GM10266 (cell line): ENCODE results near the gene MAGEB5.
"Not testable (repeated sequence)": the region's sequence is repeated elsewhere in the genome, so short reads cannot be mapped to it uniquely, and the experiment has no call there.

Source experiments
- DNase-seq: peaks from one replicate; pipeline ENCODE4 v3.0.0; 2012; ENCODE audit errors: extremely low spot score
- CTCF ChIP-seq: IDR thresholded peaks from 2 replicates; pipeline ENCODE4 v1.5.1; 2012; ENCODE audit warnings: mild to moderate bottlenecking, low read depth; ENCODE audit not compliant: control insufficient read depth, insufficient read depth; ENCODE audit errors: missing control alignments

Gene MAGEB5

GRCh38 chrX:26215869-26216268 lies at the start of gene MAGEB5:
Gene MAGEB5, plus strand, starts transcription at chrX:26216169. Its CDS starts 1,133 bp downstream, at chrX:26217302.
- TF ChIP-seq CTCF = no peak
- DNase-seq = no peak

- no peak for DNase-seq
- TF ChIP-seq CTCF = no peak
These were observed 23.8 kb upstream of the MAGEB5 start, which contains the start of gene MAGEB6 for GRCh38 chrX:26192204-26192603. Gene MAGEB6, plus strand, starts transcription at chrX:26192440. Its CDS starts 1,407 bp downstream, at chrX:26193847.

GRCh38 chrX:26203561-26203960 lies 12.4 kb upstream of the MAGEB5 start:
- TF ChIP-seq CTCF = no peak
- no peak for DNase-seq

GRCh38 chrX:26204717-26205116 lies 11.3 kb upstream of the MAGEB5 start:
- DNase-seq = not testable (repeated sequence)

- no peak for DNase-seq
- TF ChIP-seq CTCF = no peak
These were observed 8.0 kb upstream of the MAGEB5 start for GRCh38 chrX:26208012-26208411.

- no peak for TF ChIP-seq CTCF
- no peak for DNase-seq
These were observed 3.4 kb downstream of the MAGEB5 start for GRCh38 chrX:26219351-26219750.

- TF ChIP-seq CTCF = no peak
- no peak for DNase-seq
These were observed 18.2 kb downstream of the MAGEB5 start for GRCh38 chrX:26234177-26234576.

- TF ChIP-seq CTCF = no peak
- DNase-seq = no peak
These were observed 37.6 kb downstream of the MAGEB5 start for GRCh38 chrX:26253526-26253925.
